Measurements from ENCODE around the gene KDM3A. TPM values are rescaled to one million over a fixed set of nuclear protein-coding genes. Genes with fewer than 3 reads are reported as not detected.

Gene KDM3A
- total RNA-seq, 1 experiment from 2014 or later = 52.6 TPM

DNA sequence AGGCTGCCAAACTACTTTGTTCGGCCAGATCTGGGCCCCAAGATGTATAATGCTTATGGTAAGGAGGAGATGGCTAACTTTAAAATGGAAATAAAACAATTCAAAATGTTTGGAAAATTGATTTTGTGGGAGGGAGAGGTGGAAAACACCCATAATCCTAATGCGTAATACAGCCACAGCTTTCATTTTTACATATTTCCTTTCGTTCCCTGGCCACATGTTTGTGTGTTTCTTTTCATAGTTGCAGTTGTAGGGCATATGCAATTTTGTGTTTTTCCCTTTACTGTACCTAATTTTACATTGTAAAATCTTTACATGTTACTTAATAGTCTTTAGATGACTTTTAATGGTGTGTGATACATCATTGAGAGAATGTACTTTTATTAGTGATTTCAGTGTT, 44.6 kb downstream of the KDM3A start:
- no peak for ATAC-seq
- H3K36me3 ChIP-seq (ENCODE audit: control insufficient read depth in 1 of 2, insufficient read depth in 2 of 2, low read length in 2 of 2) = peaks cover 67 to 70% of the 10 kb centered on the region in 2 experiments

More for the DNA sequence above, 44.6 kb downstream of the KDM3A start:
- Histone ChIP-seq H2AFZ (ENCODE audit: low read depth, low read length, poor library complexity, severe bottlenecking) (no peak overlapping the region), H3K9me3 (ENCODE audit: control insufficient read depth in 1 of 2, insufficient read depth in 1 of 2, low read depth in 1 of 2, low read length in 2 of 2) (no peaks in the 10 kb centered on the region), H3K9me2 (ENCODE audit: insufficient read depth) (no peaks in the 10 kb centered on the region), H3K4me3 (replicated peaks in 1 of 2; ENCODE audit: low read depth in 1 of 2, low read length in 2 of 2) (no peak overlapping the region), H4K20me1 (ENCODE audit: insufficient read depth) (no peaks in the 10 kb centered on the region), H3K9ac (ENCODE audit: low read length) (no peak overlapping the region), H3K27ac (ENCODE audit: low read depth, low read length) (no peak overlapping the region), H3K4me1 (ENCODE audit: control insufficient read depth in 1 of 2, insufficient read depth in 2 of 2, low read length in 2 of 2) (no peaks in the 10 kb centered on the region), H3K79me2 (ENCODE audit: insufficient read depth, low read length) (no peaks in the 10 kb centered on the region), H3K27me3 (ENCODE audit: insufficient read depth, low read length) (no peaks in the 10 kb centered on the region), H3K4me2 (ENCODE audit: low read length) (no peak overlapping the region)
- CTCF ChIA-PET = no interaction called here
- TF ChIP-seq SP1 (IDR thresholded peaks at IDR 0.05; ENCODE audit: low read depth) (no peak), ZFX (IDR thresholded peaks at IDR 0.05) (no peak), SRF (IDR thresholded peaks at IDR 0.05; ENCODE audit: low read depth) (no peak), POLR2A (IDR thresholded peaks at IDR 0.05; ENCODE audit: borderline replicate concordance, extremely low read depth, insufficient read depth, insufficient read length) (no peak), CEBPB (IDR thresholded peaks at IDR 0.05; ENCODE audit: low read depth) (no peak), POLR2AphosphoS5 (IDR thresholded peaks at IDR 0.05; ENCODE audit: low read depth, low read length) (no peak), TCF7L2 (IDR thresholded peaks at IDR 0.05; ENCODE audit: borderline replicate concordance, extremely low read depth, insufficient read depth, insufficient read length) (no peak), ZNF274 (IDR thresholded peaks at IDR 0.05; ENCODE audit: low read depth, low read length) (no peak), ELF1 (IDR thresholded peaks at IDR 0.05; ENCODE audit: borderline replicate concordance, low read depth) (no peak)
- TF ChIP-seq, protein P1, sequence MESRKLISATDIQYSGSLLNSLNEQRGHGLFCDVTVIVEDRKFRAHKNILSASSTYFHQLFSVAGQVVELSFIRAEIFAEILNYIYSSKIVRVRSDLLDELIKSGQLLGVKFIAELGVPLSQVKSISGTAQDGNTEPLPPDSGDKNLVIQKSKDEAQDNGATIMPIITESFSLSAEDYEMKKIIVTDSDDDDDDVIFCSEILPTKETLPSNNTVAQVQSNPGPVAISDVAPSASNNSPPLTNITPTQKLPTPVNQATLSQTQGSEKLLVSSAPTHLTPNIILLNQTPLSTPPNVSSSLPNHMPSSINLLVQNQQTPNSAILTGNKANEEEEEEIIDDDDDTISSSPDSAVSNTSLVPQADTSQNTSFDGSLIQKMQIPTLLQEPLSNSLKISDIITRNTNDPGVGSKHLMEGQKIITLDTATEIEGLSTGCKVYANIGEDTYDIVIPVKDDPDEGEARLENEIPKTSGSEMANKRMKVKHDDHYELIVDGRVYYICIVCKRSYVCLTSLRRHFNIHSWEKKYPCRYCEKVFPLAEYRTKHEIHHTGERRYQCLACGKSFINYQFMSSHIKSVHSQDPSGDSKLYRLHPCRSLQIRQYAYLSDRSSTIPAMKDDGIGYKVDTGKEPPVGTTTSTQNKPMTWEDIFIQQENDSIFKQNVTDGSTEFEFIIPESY (IDR thresholded peaks at IDR 0.05; ENCODE audit: extremely low read depth, insufficient replicate concordance, low read length) = no peak
- TF ChIP-seq, protein P2, sequence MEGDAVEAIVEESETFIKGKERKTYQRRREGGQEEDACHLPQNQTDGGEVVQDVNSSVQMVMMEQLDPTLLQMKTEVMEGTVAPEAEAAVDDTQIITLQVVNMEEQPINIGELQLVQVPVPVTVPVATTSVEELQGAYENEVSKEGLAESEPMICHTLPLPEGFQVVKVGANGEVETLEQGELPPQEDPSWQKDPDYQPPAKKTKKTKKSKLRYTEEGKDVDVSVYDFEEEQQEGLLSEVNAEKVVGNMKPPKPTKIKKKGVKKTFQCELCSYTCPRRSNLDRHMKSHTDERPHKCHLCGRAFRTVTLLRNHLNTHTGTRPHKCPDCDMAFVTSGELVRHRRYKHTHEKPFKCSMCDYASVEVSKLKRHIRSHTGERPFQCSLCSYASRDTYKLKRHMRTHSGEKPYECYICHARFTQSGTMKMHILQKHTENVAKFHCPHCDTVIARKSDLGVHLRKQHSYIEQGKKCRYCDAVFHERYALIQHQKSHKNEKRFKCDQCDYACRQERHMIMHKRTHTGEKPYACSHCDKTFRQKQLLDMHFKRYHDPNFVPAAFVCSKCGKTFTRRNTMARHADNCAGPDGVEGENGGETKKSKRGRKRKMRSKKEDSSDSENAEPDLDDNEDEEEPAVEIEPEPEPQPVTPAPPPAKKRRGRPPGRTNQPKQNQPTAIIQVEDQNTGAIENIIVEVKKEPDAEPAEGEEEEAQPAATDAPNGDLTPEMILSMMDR (IDR thresholded peaks at IDR 0.05 in 2 of 3, conservative IDR thresholded peaks at IDR 0.05 in 1 of 3; ENCODE audit: borderline replicate concordance in 1 of 3, insufficient read depth in 1 of 3, low read depth in 2 of 3, low read length in 2 of 3) = no peak
- RAD21 ChIA-PET (ENCODE audit: low non-redundant PET in 1 of 2, low total read pairs in 2 of 2, uncharacterized antibody in 2 of 2, unreplicated experiment in 2 of 2) = no interaction called here
- POLR2A ChIA-PET = no interaction called here
- BruUV-seq (replicated peaks) = no TSS peak
- intact Hi-C loops (cut with micrococcal nuclease) = no loop called here
- no peak for DNase-seq (ENCODE audit: low read depth, low spot score)
